ENCODE measurements around the gene PIBF1.

DNA sequence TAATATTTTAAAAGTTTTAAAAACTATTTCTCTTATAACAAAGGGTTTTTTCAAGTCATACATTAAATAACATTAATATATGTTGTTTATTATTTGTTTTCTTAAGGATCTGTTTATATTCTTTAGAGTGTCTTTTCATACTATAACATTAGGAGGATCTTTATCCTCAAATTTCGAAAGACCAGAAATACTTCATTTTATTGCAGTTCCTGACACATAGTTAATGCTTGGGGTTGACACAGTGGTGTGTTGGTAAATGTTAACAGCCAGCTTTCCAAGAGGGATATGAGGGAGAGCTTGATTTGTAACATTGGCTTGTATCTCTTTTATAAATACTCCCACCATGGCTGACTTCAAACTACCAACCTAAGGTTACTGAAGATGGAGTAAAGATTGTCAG, 150.3 kb downstream of the PIBF1 start:
- no peak for TF ChIP-seq ZNF263 (CRISPR knock-in tag; IDR thresholded peaks at IDR 0.05; ENCODE audit: low read depth)
- TF ChIP-seq, protein P1, sequence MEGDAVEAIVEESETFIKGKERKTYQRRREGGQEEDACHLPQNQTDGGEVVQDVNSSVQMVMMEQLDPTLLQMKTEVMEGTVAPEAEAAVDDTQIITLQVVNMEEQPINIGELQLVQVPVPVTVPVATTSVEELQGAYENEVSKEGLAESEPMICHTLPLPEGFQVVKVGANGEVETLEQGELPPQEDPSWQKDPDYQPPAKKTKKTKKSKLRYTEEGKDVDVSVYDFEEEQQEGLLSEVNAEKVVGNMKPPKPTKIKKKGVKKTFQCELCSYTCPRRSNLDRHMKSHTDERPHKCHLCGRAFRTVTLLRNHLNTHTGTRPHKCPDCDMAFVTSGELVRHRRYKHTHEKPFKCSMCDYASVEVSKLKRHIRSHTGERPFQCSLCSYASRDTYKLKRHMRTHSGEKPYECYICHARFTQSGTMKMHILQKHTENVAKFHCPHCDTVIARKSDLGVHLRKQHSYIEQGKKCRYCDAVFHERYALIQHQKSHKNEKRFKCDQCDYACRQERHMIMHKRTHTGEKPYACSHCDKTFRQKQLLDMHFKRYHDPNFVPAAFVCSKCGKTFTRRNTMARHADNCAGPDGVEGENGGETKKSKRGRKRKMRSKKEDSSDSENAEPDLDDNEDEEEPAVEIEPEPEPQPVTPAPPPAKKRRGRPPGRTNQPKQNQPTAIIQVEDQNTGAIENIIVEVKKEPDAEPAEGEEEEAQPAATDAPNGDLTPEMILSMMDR (IDR thresholded peaks at IDR 0.05) = no peak
- no peak for TF ChIP-seq ZNF423 (CRISPR knock-in tag; IDR thresholded peaks at IDR 0.05)
- no peak for TF ChIP-seq ETV6 (CRISPR knock-in tag; IDR thresholded peaks at IDR 0.05)
- TF ChIP-seq JUN (CRISPR knock-in tag; IDR thresholded peaks at IDR 0.05) = no peak

All from WTC11 (cell line).